CD4-positive, alpha-beta T cell (primary cell): ENCODE data around the gene FBXL17. TPM values are rescaled to one million over a fixed set of nuclear protein-coding genes. Genes with fewer than 3 reads are reported as not detected.

Experiments used
- ATAC-seq: fragments of 200-7000 bp; cut with Tn5 transposase; one replicate; pipeline ENCODE4 v1.10.0; 2022; ENCODE audit warnings: mild to moderate bottlenecking; ENCODE audit not compliant: poor library complexity
- CTCF ChIA-PET: fragments of 350-600 bp; sonication (Branson Sonifier 250); formaldehyde crosslinking; loops from one replicate; lab custom pipeline; 2021; ENCODE audit warnings: antibody characterized with exemption, inconsistent platforms; lab: Charles Lee
- POLR2A ChIA-PET: fragments of 350-600 bp; sonication (Branson Sonifier 250); formaldehyde crosslinking; loops from one replicate; lab custom pipeline; 2021; ENCODE audit warnings: antibody characterized with exemption, inconsistent platforms; lab: Charles Lee
- DNase-seq, 14 experiments: peaks; one replicate each; pipeline ENCODE4 v3.0.0-alpha.2; 2013 to 2020; ENCODE audit warnings: mixed read lengths in 2 of 14
- H3K27ac ChIP-seq, 2 donors: one replicate each; pipeline versions ENCODE4 v1.5.1 to v1.7.0; 2013; ENCODE audit warnings: low read length in 2 of 2, low read depth in 1 of 2, mild to moderate bottlenecking in 1 of 2
- H3K27me3 ChIP-seq, 2 experiments: 1 replicate in 1 of 2; 2 replicates in 1 of 2; pipeline versions ENCODE4 v1.6.1 to v1.7.0; 2013; ENCODE audit warnings: low read length in 2 of 2, control low read depth in 1 of 2, mild to moderate bottlenecking in 1 of 2, moderate library complexity in 1 of 2; ENCODE audit not compliant: insufficient read depth in 2 of 2, control insufficient read depth in 1 of 2
- H3K36me3 ChIP-seq: one replicate; pipeline ENCODE4 v1.6.1; 2013; ENCODE audit warnings: low read length, control low read depth; ENCODE audit not compliant: insufficient read depth
- H3K4me1 ChIP-seq: one replicate; pipeline ENCODE4 v1.6.1; 2013; ENCODE audit warnings: low read length, control low read depth; ENCODE audit not compliant: insufficient read depth
- H3K4me3 ChIP-seq: one replicate; pipeline ENCODE4 v1.5.1; 2013; ENCODE audit warnings: mild to moderate bottlenecking, low read length, moderate library complexity
- H3K9me3 ChIP-seq, 2 experiments: 1 replicate in 1 of 2; 2 replicates in 1 of 2; pipeline versions ENCODE4 v1.6.1 to v1.7.0; 2013; ENCODE audit warnings: low read length in 2 of 2, mild to moderate bottlenecking in 2 of 2, control low read depth in 1 of 2, moderate library complexity in 1 of 2; ENCODE audit not compliant: control insufficient read depth in 1 of 2, insufficient read depth in 1 of 2
- H3K27ac Mint-ChIP-seq: one replicate; pipeline ENCODE4 v1.8.0; 2020; ENCODE audit warnings: mixed read lengths
- H3K27me3 Mint-ChIP-seq: one replicate; pipeline ENCODE4 v1.8.0; 2021; ENCODE audit warnings: mixed read lengths
- H3K36me3 Mint-ChIP-seq: one replicate; pipeline ENCODE4 v1.8.0; 2021; ENCODE audit warnings: low read depth, mixed read lengths
- H3K4me1 Mint-ChIP-seq: one replicate; pipeline ENCODE4 v1.8.0; 2021; ENCODE audit warnings: low read depth, mixed read lengths
- H3K4me3 Mint-ChIP-seq: one replicate; pipeline ENCODE4 v1.8.0; 2020; ENCODE audit warnings: mild to moderate bottlenecking, mixed read lengths
- H3K9me3 Mint-ChIP-seq: one replicate; pipeline ENCODE4 v1.8.0; 2020; ENCODE audit warnings: mixed read lengths
- CTCF ChIP-seq: fragments of 200-600 bp; IDR thresholded peaks from one replicate; pipeline ENCODE4 v1.8.0; 2022; ENCODE audit warnings: antibody characterized with exemption, mild to moderate bottlenecking
- intact Hi-C, 2 experiments: fragments of 100-400 bp; cut with DNase I in 1 of 2; cut with micrococcal nuclease in 1 of 2; formaldehyde crosslinking; loops; one replicate each; pipeline versions ENCODE4 v1.15.1 to v1.9.0; 2023 to 2025; cut with DNase I, micrococcal nuclease
- total RNA-seq, 174 experiments: library from RNA in 2 of 174; stranded (reverse) in 2 of 174; gene quantifications; one replicate each; pipeline ENCODE4 v1.2.3 and lab custom pipeline; 2021 to 2026

FBXL17 gene
- total RNA-seq, 2 experiments from 2014 or later: 17.9 to 21.1 TPM

DNA sequence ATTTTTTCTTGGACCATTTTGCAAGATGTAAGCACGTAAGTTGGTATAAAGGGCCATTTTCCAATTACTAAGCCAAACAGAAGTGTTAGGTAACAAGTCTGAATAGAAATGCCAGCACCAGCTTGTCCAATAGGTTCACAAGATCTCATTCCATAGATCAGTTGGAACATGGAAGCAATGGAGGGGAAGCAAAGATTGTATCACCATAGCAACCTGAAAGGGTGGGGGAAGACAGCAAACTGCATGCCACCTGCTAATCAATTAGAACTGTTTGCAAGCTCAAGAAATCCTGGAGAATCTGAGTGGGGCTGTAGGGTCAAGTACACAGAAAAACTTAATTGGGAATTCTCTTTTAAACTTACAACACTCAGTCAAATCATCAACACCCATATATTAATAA, 446.3 kb downstream of the FBXL17 start:
- H3K9me3 Mint-ChIP-seq: no peaks in the 10 kb centered on the region
- H3K27ac Mint-ChIP-seq: no peak overlapping the region
- H3K36me3 ChIP-seq: no peaks in the 10 kb centered on the region
- ChIA-PET CTCF (no interaction called here), POLR2A (no interaction called here)
- no peak overlapping the region for H3K4me3 ChIP-seq
- H3K9me3 ChIP-seq: no peaks in the 10 kb centered on the region
- TF ChIP-seq CTCF: no peak
- no peaks in the 10 kb centered on the region for H3K27me3 ChIP-seq
- H3K4me1 ChIP-seq: no peaks in the 10 kb centered on the region
- no peaks in the 10 kb centered on the region for H3K27me3 Mint-ChIP-seq
- no peak for DNase-seq
- no peak overlapping the region for H3K27ac ChIP-seq
- H3K36me3 Mint-ChIP-seq: peaks cover 9% of the 10 kb centered on the region
- intact Hi-C loops: no loop called here
- ATAC-seq: no peak
- no peak overlapping the region for H3K4me3 Mint-ChIP-seq
- no peaks in the 10 kb centered on the region for H3K4me1 Mint-ChIP-seq

- POLR2A ChIA-PET: no interaction called here
- intact Hi-C loops: no loop called here
- DNase-seq: no peak
- H3K27me3 ChIP-seq: no peaks in the 10 kb centered on the region
- TF ChIP-seq CTCF: no peak
- ATAC-seq: no peak
- Mint-ChIP-seq H3K4me3 (no peak overlapping the region), H3K27ac (no peak overlapping the region), H3K9me3 (no peaks in the 10 kb centered on the region), H3K36me3 (peaks cover 9% of the 10 kb centered on the region), H3K4me1 (peaks cover 6% of the 10 kb centered on the region), H3K27me3 (no peaks in the 10 kb centered on the region)
- H3K4me1 ChIP-seq: no peaks in the 10 kb centered on the region
- no peaks in the 10 kb centered on the region for H3K36me3 ChIP-seq
- no peak overlapping the region for H3K4me3 ChIP-seq
- CTCF ChIA-PET: no interaction called here
- H3K27ac ChIP-seq: no peak overlapping the region
- no peaks in the 10 kb centered on the region for H3K9me3 ChIP-seq
Measured at GRCh38 chr5:107933326-107933725, 448.6 kb downstream of the FBXL17 start.

GRCh38 chr5:107930891-107931290, 451.0 kb downstream of the FBXL17 start:
- intact Hi-C loops: no loop called here
- ChIA-PET POLR2A (no interaction called here), CTCF (no interaction called here)
- H3K4me3 Mint-ChIP-seq: no peak overlapping the region
- H3K4me3 ChIP-seq: no peak overlapping the region
- no peaks in the 10 kb centered on the region for H3K4me1 ChIP-seq
- no peaks in the 10 kb centered on the region for H3K9me3 ChIP-seq
- ATAC-seq (no peak), DNase-seq (no peak)
- no peak overlapping the region for H3K27ac Mint-ChIP-seq
- no peak overlapping the region for H3K27ac ChIP-seq
- H3K4me1 Mint-ChIP-seq: peaks cover 13% of the 10 kb centered on the region
- no peaks in the 10 kb centered on the region for H3K36me3 ChIP-seq
- no peaks in the 10 kb centered on the region for H3K27me3 ChIP-seq
- no peaks in the 10 kb centered on the region for H3K9me3 Mint-ChIP-seq
- no peak for TF ChIP-seq CTCF
- no peaks in the 10 kb centered on the region for H3K27me3 Mint-ChIP-seq
- no peaks in the 10 kb centered on the region for H3K36me3 Mint-ChIP-seq
